AG08395 (cell line): ENCODE data around the gene TMEM54.
A peak's percentile ranks its signal among the peaks of the same experiment; 100 is the strongest.

Source experiments
- DNase-seq: peaks from one replicate; pipeline ENCODE4 v3.0.0; 2012; ENCODE audit warnings: mixed read lengths, low spot score

TMEM54 gene

DNA sequence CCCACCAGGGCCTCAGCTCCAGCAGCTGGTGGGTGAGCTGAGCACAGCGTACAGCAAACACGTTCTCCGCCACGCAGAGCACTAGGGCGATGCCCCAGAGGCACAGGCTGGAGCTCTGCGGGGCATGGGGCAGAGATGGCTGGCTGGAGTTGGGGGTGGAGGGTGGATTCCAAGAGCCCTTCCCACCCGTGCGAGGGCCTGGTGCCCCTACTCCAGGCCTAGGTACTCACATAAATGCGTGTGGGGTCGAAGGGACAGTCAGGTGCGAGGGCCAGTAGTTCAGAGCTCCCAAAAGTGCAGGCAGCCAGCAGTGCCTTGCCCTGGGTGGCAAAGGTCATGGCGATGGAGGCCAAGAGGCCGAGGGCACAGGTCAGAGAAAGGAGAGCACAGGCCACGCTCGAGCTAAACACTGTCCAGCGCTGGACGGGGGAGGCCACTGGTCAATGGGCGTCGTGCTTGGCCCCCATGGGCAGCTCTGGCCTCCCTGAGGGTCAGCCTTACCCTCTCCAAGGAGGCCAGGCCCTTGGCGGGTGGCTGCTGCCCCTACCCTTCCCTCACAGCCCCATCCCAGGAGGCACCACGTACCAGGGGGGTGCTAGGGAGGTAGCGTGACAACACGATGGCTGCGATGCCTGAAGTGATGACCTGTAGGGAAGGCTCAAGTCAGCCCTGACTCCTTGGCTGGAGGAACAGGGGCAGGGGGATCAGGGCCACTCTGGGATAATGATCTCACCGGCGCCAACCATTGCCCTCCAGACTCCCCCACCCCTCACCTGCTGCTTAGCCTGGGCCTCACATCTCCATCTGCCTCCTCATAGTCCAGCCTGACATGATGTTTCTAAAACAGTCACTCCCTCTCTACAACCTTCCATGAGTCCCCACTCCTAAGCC, 5.6 kb downstream of the TMEM54 start:
- no peak for DNase-seq

DNA sequence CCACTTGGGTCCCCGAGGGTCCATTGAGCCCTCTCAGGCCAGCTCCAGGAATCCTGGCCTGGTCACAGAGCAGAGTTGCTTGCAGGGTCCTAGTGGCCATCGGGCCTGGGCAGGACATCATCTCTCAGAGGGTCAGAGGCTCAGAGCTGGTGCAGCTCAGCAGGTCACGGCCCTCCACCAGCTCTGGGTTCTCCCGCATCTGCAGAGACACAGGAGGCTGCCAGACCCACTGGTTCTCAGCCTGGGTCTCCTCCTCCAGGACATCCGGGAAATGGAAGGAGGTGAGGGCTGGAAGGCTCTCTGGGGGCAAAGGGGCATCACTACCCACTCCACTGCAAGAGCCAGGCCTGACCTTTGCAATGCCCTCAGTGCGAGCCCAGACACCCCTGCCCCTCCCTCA, 6.5 kb downstream of the TMEM54 start:
- DNase-seq, result no peak

DNA sequence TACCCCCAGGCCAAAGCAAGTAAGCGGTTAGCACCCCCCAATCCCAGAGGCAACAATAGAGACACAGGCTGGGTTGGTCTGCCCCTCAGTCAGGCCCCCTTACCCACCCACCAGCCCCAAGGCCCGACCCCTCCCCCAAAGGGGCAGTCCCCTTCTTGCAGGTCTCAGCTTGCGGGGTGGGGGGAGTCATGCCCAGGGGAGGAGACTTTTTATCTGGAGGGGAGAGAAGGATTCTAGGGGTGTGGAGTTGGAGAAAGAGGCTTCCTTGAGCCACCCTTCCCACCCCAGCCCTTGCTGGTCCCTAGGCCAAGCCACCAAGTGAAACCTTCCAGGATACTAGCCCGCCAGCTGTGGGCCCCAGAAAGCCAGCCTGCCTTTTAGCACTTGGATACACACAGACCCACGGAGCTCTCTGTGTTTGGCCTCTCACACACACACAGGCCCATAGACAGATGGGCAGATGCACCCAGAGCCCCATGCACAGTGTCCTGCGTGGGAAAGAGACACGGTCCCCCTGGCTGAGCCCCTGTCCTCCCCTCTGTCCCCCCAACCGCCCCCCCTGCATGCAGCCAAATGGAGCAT, 7.1 kb downstream of the TMEM54 start:
- no peak for DNase-seq

DNA sequence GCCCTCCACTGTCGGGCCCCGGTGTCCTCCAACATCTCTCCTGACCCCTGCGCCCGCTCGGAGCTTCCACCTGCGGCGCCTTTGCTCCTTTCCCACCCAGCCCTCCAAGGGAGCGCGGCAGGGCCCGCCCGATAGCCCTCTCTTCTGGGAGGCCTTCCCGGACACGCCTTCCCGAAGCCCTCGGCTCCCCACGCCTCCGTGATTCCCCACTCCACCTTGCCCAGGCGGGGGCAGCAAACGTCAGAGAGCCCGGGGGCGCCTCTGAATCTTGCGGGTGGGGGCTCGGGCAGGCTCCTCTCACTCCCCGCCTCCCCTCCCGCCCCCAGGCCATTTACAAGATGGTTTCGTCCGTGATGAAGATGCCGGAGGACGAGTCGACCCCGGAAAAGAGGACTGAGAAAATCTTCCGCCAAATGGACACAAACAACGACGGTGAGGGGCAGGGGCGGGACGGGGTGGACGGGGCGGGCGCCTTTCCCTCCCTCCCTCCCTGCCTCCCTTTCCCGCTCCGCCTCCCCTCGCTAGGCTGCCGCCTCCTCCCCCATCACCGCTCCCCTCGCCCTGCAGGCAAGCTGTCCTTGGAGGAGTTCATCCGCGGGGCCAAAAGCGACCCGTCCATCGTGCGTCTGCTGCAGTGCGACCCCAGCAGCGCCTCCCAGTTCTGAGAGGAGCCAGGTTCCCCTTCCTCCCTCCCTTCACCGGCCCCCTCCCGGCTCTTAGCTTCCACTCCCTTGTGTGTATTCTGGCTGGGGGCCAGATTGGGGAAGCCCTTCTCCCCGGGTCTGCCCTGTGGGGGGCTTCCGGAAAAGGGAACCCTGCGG, 7.8 kb downstream of the TMEM54 start:
- peak; percentile 41 for DNase-seq

DNA sequence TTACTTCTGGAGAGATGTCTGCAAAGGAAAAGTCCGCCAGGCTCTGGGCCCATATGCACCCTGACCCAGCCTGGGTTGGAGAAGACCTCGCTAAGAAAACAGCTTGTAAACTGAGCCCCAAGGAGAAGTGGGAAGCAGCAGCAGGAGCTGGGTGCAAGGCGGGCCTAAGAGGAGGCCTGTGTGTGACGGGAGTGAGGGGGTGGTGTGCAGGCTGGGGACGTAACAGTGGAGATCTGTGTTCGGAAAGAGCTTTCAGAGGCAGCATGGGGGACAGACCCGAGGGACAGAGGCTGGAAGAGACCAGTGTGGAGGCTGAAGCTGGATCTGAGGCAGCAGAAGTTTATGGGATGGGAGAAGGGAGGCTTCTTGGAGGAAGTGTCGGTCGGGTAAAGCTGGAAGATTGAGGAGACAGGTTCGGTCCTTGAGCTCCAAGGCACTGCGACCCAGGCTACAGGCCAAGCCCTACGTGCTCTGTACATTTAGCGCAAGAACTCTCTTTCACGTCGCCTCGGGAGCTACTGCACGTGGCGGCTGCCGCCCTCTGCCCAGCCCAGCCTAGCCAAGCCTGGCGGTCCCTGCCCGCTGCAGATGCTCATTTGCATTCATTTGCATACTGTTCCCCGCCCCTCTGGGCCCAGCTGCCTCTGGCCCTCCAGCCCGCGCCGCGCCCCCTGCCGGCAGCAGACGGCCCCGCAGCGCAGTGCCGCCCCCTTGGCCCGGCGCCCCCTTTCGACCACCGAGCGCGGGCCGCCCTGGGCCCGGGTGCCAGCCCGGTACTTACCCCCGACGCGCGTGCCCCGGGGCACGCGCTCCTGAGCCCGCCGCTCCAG, 8.6 kb downstream of the TMEM54 start:
- peak; percentile 44 for DNase-seq

DNA sequence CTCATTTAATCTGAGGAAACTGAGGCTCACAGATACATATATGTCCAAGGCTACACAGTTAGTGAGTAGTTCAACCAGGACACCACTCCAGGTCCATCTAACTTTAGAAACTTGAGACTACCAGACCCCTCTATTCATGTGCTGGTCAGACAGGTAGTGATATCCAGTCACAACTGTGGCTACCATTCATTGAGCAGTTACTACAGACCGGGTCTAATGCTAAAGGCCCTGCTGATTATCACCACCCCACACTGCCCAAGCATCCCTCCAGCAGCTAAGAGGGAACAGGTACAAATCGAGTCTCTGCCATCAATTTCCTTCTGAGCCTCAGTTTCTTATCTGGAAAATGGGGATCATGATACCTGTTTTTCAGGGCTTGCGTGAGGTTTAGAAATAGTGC, 9.6 kb downstream of the TMEM54 start:
- no peak for DNase-seq

DNA sequence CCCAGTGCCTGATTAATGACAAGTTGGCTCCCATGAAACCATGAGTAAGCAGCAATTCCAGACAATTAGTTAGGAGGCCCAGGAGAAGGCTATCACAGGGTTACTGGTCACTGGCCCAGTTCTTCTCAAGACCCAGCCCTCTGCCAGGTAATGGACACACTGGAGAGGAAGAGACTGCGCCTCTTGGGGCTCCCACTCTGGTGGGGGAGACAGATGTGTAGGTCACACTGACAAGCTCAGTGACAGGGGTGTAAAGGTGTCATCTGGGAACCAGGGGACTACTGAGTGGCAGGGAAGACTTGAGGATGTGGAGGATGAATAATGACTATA, 10.0 kb downstream of the TMEM54 start:
- DNase-seq, result no peak

DNA sequence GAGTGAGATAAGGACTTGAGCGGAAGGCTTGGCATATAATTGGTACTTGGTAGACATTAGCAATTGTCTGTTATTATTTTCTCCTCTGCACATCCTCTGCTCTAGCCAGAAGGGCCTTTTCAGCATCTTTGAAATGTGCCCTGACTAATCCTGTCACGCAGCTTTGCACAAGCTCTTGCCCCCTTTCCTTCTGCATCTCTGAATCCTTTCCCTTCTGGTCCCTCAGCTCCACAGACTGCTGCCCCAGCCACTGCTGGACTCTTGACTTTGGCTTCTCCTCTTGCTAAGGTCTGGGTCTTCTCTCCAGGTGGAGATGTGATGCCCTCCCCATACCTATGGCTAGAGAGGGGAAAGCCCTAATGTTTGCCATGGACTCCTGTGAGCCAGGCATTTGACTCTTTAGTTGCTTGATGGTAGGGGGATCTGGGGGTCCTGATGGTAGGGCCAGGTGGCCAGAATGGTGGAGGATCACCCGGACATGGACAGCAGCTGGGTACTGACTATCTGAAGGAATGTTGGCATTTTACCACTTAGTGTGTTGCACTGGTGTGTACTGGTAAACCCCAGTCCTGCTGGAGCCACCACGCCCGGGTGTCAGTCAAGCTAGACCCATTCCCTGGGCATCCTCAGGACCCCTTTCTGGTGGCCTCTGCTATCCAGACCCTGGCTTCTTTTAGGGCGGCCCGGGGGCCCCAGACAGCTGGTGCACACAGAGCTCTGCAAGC, 10.5 kb downstream of the TMEM54 start:
- DNase-seq, result no peak

DNA sequence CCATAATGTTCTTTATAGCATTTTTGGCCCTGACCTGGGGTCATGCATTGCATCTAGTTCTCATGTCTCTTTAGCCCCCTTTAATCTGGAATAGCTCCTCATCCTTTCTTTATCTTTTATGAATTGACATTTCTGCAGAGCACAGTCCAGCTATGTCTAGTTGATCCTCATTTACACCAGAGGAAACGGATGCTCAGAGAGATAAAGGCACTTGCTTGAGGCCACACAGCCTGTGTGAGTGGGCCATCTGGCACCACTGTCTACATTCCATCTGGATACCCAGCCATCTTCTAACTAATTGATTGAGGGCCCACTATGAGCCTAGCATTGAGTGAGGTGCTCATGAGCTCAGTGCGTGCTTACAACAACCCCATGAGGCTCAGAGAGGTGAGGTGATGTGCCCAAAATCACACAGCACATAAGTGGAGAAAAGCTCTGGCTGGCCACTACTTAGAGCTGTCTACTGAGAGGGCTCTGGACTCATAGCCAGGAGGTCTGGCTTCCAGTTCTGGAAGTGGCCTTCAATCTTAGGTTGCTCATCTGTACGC, 11.4 kb downstream of the TMEM54 start:
- DNase-seq, result no peak

DNA sequence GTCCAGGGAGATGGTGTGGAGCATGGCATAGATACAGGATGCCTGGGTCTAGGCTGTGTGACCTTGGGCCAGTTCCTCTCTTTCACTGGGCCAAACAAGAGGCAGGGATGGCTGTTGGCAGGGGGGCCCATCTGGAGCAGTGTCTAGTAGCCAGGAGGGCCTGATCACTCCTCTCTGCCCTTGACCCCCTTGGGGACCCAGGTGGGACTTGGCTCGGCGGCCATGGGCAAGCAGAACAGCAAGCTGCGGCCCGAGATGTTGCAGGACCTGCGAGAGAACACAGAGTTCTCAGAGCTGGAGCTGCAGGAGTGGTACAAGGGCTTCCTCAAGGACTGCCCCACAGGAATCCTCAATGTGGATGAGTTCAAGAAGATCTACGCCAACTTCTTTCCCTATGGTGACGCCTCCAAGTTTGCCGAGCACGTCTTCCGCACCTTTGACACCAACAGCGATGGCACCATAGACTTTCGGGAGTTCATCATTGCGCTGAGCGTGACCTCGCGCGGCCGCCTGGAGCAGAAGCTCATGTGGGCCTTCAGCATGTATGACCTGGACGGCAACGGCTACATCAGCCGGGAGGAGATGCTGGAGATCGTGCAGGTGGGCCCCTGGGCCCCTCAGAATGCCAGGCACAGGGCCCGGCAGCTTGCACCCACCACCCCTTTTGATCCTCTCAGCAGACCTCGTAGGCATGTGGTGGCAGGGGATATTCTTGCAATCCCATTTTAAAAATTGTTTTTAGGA, 12.3 kb downstream of the TMEM54 start:
- DNase-seq, result no peak

DNA sequence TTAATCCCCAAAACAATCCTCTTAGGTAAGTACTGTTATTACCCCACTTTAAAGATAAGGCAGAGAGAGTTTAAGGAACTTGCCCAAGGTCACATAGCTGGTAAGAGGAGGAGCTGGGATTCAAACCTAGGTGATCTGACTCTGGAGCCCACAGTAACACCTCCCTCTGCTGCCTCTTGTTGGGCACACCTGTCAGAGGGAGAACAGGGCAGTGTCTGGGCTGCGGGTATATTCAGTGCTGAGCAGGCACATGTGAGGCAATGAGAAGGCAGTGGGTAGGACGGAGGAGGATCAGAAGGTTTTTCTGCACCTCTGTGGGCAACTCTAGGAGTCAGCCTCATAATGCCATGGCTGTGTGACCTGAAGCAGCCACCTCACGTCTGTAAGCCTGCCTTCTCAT, 13.1 kb downstream of the TMEM54 start:
- DNase-seq, result no peak

DNA sequence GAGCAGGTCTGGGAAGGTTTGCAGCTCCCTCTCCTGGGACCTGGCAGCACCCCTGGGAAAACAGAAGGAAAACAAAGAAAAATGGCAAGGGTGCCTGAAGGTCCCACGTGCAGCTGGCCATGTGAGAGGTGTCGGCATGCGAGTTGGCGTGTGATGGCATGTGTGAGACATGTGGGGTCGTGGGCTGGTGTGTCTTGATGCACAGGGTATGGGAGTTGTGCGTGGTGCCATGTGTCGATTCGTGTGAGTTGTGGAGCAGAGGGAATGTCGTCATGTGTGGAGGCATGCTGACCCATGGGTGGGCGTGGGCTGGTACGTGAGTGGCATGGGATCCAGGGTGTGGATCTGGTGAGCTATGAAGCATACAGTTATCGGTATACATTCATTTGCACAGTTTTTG, 13.6 kb downstream of the TMEM54 start:
- no peak for DNase-seq

DNA sequence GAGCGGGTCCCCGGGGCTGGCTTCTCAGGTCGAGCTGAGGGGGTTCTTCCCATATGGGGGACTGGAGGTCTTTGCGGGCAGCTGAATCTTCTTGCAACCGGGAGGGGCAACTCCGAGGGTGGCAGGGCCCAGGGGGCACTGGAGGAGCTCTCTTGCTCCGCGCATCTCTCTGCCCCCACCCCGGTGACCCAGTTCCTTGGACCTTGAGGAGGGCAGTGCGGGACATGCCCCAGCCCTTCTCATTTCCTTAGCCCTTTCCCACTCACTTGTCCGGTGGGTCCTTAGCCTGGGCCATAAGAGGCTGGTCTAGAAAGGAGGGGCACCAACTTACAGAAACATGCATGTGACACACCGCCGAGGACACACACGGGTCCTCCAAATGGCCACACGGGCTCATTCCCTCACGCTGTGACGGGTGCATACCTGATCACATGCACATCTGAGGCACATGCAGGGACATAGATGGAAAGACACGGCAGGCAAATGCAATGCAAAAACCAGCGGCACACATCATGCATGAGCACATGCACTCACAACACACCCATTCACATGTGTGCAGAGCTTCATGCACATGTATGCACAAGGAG, 14.3 kb downstream of the TMEM54 start:
- no peak for DNase-seq

DNA sequence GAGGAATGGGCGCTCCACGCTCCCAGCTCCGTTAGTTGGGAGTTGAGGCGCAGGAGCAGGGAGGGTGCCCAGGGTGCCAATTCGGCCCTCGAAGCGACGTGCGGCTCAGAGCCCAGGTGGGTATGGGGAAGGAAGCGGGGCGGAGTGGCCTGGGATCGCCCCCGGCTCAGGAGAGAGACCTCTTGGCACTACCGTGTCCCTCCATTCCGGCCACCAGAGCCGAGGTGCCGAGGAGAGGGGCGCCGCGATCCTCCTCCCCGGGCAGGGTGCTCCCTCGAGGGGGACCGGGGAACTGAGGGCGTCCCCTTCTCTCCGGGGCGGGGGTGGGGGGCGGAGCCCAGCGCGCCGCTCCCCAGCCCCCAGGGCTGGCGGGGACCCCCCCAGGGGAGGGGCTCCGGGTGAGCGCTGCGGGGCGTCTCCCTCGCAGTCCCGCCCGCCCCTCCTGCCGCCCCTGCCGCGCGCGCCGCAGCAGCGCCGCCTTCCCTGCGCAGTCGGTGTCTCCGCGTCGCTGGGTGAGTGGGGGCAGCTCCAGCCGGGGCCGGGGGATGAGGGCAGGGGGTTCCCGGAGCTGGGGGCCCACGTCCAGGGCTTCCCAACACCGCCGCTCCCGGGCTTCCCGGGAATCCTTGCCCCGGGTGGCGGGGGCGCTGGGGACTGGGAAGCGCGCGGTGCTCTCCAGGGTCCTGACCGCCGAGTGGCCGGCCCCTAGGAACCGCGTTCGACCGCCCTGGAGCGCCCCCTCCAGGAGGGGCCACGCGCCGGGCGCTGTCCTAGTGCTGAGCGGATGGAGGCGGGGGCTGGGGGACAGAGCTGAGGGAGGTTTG, 15.0 kb downstream of the TMEM54 start, which contains the start of gene HPCA:
HPCA (plus strand) TSS at position 488 of the 824 bp plus-strand sequence. CDS start 2,408 bp downstream, outside the sequence.
- DNase-seq, result peak; percentile 78

DNA sequence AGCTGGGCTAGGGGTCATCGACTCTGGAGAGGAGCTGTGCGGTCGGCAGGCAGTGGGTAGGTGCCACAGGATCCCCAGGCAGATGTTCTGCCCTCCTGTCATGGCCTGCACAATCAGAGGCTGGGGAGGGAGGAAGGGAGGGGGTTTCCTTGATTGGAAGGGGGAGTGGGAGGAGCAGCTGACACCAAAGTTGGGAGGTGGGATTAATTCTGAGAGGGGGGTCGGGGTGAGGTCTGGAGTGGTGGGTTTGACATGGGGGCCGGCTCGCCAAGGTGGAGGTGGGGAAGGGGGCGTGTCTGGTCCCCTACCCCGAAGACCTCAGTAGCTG, 15.5 kb downstream of the TMEM54 start:
- no peak for DNase-seq

DNA sequence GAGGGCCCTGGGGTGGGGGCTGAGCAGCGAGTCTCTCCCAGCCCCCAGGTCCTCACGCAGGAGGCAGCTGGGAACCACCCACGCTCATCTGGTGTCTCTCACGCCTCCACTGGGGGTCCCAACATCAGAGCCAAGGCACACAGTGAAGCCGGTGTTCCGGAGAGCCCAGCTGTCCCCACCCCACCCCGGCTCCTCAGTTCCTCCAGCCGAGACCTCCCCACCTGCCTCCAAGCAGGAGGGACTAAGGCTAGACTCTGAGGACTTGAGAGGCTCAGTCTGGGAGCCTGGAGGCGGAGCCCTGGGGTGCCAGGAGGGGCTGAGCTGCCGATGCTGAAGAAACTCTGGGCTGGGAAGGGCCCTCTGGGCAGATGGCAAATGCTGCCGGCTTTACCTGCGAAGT, 16.5 kb downstream of the TMEM54 start:
- DNase-seq, result no peak

DNA sequence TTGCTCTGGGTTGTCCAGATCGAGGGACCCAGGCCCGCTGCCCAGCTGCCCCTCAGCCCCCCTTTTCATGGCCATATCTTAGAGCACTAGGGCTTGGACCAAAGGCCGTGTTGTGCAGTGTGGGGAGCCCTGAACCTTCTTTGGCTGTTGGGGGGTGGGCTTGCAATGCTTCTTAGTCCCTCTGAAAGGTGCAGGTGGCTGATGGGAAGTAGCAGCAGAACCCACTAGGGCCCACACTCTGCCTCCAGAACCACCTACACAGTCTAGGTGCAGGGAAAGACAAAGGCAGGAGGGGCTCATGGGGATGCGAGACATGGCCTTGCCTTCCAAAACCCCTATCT, 17.2 kb downstream of the TMEM54 start:
- no peak for DNase-seq

DNA sequence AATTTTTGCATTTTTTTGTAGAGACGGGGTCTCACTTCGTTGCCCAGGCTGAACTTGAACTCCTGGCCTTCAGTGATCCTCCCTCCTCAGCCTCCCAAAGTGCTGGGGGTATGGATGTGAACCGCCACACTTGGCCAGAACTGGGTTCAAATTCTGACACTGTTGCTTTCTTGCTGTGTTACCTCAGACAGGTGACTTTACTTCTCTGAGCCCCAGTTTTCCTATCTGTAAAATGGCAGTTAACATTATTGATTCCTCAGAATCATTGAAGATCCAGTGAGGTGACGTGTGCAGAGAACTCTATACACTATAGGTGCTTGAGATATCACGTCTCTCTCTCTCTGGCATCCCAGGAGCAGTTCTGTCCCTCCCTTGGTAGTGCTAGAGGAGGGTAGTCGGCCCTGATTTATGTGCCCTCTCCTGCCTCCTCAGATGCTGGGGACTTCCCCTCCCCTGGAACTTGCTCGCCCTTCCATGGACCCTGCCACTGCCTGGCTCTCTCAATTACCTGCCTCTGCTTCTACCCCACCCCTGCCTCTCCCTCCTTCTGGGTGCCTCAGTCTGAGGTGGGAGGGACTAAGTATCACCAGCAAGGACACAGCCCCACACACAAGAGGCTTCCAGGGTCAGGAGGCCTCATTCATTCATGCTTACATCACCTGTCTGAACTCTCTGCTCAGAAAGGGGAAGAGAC, 17.7 kb downstream of the TMEM54 start:
- DNase-seq, result no peak
